Measurements from ENCODE around the gene AGAP4.
"Not testable (repeated sequence)": the region's sequence is repeated elsewhere in the genome, so short reads cannot be mapped to it uniquely, and the experiment has no call there.

The AGAP4 gene

DNA sequence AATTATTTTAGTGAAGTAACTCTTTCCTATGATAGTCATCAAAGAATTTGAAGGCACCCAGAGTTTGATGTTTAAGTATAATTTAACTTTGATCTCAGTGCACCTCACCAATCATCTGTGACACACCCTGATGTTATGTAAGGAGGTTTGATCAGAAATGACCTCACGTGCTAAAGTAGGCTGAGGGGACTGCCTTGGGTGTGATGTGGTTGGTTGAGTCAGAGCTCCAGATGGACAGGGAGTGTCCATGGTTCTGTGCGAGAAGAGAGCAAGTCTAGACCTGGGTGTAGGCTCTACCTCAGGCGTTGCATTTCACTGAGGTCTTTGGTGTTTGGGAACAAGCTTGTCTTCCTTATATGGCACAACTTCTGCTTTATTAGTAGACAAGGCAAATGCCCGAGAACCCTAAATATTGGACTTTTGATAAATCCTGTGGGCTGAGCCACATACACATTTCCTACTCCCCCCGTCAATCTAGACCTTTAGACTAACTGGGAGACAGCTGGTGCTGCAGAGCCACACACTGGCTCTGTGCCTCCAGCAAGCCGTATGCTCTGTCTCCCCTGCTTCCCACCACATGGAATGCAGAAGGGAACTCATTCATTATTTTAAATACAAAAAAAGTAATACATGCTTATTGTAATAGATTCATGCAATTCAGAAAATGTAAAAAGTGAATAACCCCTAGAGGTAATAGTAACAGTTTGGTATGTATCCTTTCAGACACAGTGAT lies 56.4 kb downstream of the AGAP4 start:
- DNase-seq (ENCODE audit: low read depth) = not testable (repeated sequence)

DNA sequence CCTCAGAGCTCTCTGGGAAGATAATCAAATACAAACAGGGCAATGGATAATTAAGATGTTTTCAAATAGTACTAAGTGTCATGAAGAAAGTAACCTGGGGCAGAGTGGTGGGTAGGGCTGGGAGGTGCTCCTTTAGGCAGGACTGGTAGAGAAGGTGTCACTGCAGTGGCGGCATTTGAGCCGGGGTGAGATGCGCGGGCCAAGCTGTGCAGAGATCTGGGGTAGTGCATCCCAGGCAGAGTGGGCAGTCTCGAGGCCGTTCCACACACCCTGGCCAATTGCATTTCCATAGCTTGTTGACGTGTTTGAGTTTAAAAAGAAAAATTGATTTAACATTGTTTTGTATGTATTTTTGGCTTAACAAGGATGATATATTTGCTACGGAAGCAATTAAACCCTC lies 57.3 kb downstream of the AGAP4 start:
- not testable (repeated sequence) for DNase-seq (ENCODE audit: low read depth)

DNA sequence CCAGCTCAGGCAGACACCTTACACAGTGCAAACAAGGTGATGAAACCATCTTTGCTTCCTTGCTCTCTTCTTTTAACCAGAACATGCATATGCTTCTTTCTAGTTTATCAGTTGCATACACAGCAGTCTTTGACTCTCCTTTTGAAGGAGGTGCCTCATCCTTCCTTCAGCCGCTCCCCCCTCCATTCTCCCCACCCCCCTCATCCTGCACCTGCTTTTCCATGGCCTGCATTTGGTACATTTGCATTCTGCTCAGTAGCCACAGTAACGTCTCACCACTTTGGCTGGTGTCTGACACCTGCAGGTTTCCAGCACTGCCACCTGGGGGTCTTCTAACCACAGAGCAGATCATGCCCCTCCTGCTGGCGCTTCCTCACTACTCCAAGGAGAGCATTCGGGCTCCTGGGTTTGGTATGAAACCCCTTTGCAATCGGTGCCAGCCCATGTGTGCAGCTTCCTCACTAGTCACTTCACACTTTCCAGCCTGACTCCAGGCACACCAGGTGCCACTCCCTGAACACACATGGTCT lies 60.0 kb downstream of the AGAP4 start:
- DNase-seq (ENCODE audit: low read depth) = not testable (repeated sequence)

DNA sequence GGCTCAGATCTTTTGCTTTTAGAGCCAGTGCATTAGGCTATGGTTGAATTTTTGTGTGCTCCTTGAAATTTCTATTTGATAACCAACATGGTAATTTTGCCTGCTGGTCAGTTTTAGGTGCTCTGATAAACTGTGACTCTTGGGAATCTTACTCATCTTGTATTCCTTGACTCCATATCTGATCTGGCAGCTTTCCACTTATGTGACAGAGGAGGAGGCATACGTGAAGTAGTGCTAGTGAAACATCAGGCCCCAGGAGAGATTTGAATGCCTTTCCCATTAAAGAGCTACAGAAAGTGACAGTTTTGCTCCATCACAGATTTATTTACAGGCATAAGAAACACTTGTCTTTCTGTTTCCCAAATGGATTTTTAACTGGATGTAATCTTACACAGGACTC lies 61.1 kb downstream of the AGAP4 start:
- DNase-seq (ENCODE audit: low read depth) = not testable (repeated sequence)
